Colon (tissue), 2 donors: ENCODE results near the gene TMEM184A.

Experiments
- FAIRE-seq: peaks from 2 replicates; lab custom pipeline; 2012; peaks lifted over from hg19 to GRCh38; lab: Jason Lieb, UNC
- donor health status: control.
- donor health status: control.

Gene TMEM184A

GRCh38 chr7:1555813-1556543 lies at the start of gene TMEM184A:
Gene TMEM184A (minus strand): TSS chr7:1556205. CDS start chr7:1555484, 721 bp downstream.
- no peak for FAIRE-seq

- no peak for FAIRE-seq
Measured at GRCh38 chr7:1604383-1604782, 48.4 kb upstream of the TMEM184A start.

- FAIRE-seq: no peak
Measured at GRCh38 chr7:1603346-1604225, 47.6 kb upstream of the TMEM184A start.

- FAIRE-seq: no peak
Measured at GRCh38 chr7:1602386-1602785, 46.4 kb upstream of the TMEM184A start.

- no peak for FAIRE-seq
Measured at GRCh38 chr7:1601956-1602355, 46.0 kb upstream of the TMEM184A start.

GRCh38 chr7:1599640-1600395 lies 43.8 kb upstream of the TMEM184A start:
- no peak for FAIRE-seq

- no peak for FAIRE-seq
Measured at GRCh38 chr7:1598961-1599639, 43.1 kb upstream of the TMEM184A start.

GRCh38 chr7:1598286-1598685 lies 42.3 kb upstream of the TMEM184A start:
- no peak for FAIRE-seq

- FAIRE-seq: no peak
Measured at GRCh38 chr7:1597791-1598190, 41.8 kb upstream of the TMEM184A start.

- FAIRE-seq: no peak
Measured at GRCh38 chr7:1597066-1597760, 41.2 kb upstream of the TMEM184A start.

- no peak for FAIRE-seq
Measured at GRCh38 chr7:1596181-1597043, 40.4 kb upstream of the TMEM184A start.

GRCh38 chr7:1595636-1596035 lies 39.6 kb upstream of the TMEM184A start:
- FAIRE-seq: no peak

- FAIRE-seq: no peak
Measured at GRCh38 chr7:1595027-1595426, 39.0 kb upstream of the TMEM184A start.

GRCh38 chr7:1593904-1594421 lies 38.0 kb upstream of the TMEM184A start:
- FAIRE-seq: no peak

- no peak for FAIRE-seq
Measured at GRCh38 chr7:1593091-1593866, 37.3 kb upstream of the TMEM184A start.

- FAIRE-seq: no peak
Measured at GRCh38 chr7:1592299-1592871, 36.4 kb upstream of the TMEM184A start.

- no peak for FAIRE-seq
Measured at GRCh38 chr7:1591876-1592275, 35.9 kb upstream of the TMEM184A start.

- no peak for FAIRE-seq
Measured at GRCh38 chr7:1591396-1591795, 35.4 kb upstream of the TMEM184A start.

GRCh38 chr7:1590887-1591286 lies 34.9 kb upstream of the TMEM184A start:
- no peak for FAIRE-seq
